ENCODE results near the gene TNFRSF25.

GRCh38 chr1:6466751-6467150, 778 bp upstream of the TNFRSF25 start:
- TF ChIP-seq POLR2A (IDR thresholded peaks at IDR 0.05; ENCODE audit: low read depth, low read length): no peak
- TF ChIP-seq CTCF (IDR thresholded peaks at IDR 0.05; ENCODE audit: extremely low read depth in 1 of 2, insufficient read depth in 1 of 2, low read depth in 1 of 2, low read length in 2 of 2): no peak
- no peak for TF ChIP-seq EZH2 (IDR thresholded peaks at IDR 0.05; ENCODE audit: borderline replicate concordance, low read depth, low read length, severe bottlenecking)
